Bronchial epithelial cell (primary cell): ENCODE measurements around the gene FAM174C. TPM values are rescaled to one million over a fixed set of nuclear protein-coding genes. Genes with fewer than 3 reads are reported as not detected.

Source experiments
- DNase-seq: peaks from one replicate; pipeline ENCODE4 v3.0.0-alpha.2; 2010; ENCODE audit warnings: low read depth
- FAIRE-seq: peaks from 2 replicates; lab custom pipeline; 2011; peaks lifted over from hg19 to GRCh38; lab: Jason Lieb, UNC
- H3K27me3 ChIP-seq: 2 replicates; pipeline ENCODE4 v1.5.1; 2011; ENCODE audit warnings: low read length; ENCODE audit not compliant: control insufficient read depth, insufficient read depth
- H3K36me3 ChIP-seq: 2 replicates; pipeline ENCODE4 v1.5.1; 2011; ENCODE audit warnings: low read length; ENCODE audit not compliant: control insufficient read depth, insufficient read depth
- H3K4me3 ChIP-seq: 2 replicates; pipeline ENCODE4 v1.5.1; 2011; ENCODE audit warnings: mild to moderate bottlenecking, low read depth, low read length, control low read depth
- CTCF ChIP-seq: IDR thresholded peaks from 2 replicates; pipeline ENCODE4 v1.5.1; 2011; ENCODE audit warnings: mild to moderate bottlenecking, moderate library complexity, low read length, control low read depth, inconsistent platforms; ENCODE audit not compliant: insufficient read depth, severe bottlenecking
- total RNA-seq: library from RNA; depleted of rRNA; stranded (reverse); fragments of >200 nt; gene quantifications from 2 replicates; pipeline ENCODE4 v1.2.1, GENCODE V29; 2014

The FAM174C gene
- total RNA-seq, 1 donor from 2014 or later: 20.8 TPM

- Histone ChIP-seq H3K27me3 (no peaks in the 10 kb centered on the region), H3K4me3 (peak overlapping the region; percentile 79), H3K36me3 (peaks cover 36% of the 10 kb centered on the region)
- FAIRE-seq: no peak
- TF ChIP-seq CTCF: no peak
- no peak for DNase-seq
Observed at GRCh38 chr19:1276628-1277022, 1.3 kb downstream of the FAM174C start.

- Histone ChIP-seq H3K36me3 (peaks cover 32% of the 10 kb centered on the region), H3K4me3 (no peak overlapping the region), H3K27me3 (no peaks in the 10 kb centered on the region)
- TF ChIP-seq CTCF: no peak
- no peak for FAIRE-seq
- DNase-seq: no peak
Observed at GRCh38 chr19:1277061-1277460, 1.7 kb downstream of the FAM174C start.

GRCh38 chr19:1278074-1278473, 2.7 kb downstream of the FAM174C start:
- DNase-seq (no peak), FAIRE-seq (no peak)
- Histone ChIP-seq H3K27me3 (no peaks in the 10 kb centered on the region), H3K36me3 (peaks cover 24% of the 10 kb centered on the region), H3K4me3 (no peak overlapping the region)
- TF ChIP-seq CTCF: no peak

- FAIRE-seq: peak; percentile 81
- TF ChIP-seq CTCF: no peak
- peaks cover 18% of the 10 kb centered on the region for H3K36me3 ChIP-seq
- H3K4me3 ChIP-seq: no peak overlapping the region
- DNase-seq: no peak
- H3K27me3 ChIP-seq: no peaks in the 10 kb centered on the region
Observed at GRCh38 chr19:1278713-1279660, 3.7 kb downstream of the FAM174C start.

GRCh38 chr19:1279782-1280341, 4.5 kb downstream of the FAM174C start:
- H3K27me3 ChIP-seq: peaks cover 6% of the 10 kb centered on the region
- DNase-seq: peak; percentile 71
- FAIRE-seq: peak; percentile 90
- H3K4me3 ChIP-seq: no peak overlapping the region
- peaks cover 14% of the 10 kb centered on the region for H3K36me3 ChIP-seq
- TF ChIP-seq CTCF: peak; percentile 99
